GM18519 (cell line): ENCODE data around the gene TEX22.

Experiments
- ATAC-seq: cut with Tn5 transposase; IDR thresholded peaks from one replicate; pipeline ENCODE4 v1.9.1; 2021; ENCODE audit warnings: mild to moderate bottlenecking, moderate library complexity; ENCODE audit not compliant: unreplicated experiment, low FRiP score

The TEX22 gene

DNA sequence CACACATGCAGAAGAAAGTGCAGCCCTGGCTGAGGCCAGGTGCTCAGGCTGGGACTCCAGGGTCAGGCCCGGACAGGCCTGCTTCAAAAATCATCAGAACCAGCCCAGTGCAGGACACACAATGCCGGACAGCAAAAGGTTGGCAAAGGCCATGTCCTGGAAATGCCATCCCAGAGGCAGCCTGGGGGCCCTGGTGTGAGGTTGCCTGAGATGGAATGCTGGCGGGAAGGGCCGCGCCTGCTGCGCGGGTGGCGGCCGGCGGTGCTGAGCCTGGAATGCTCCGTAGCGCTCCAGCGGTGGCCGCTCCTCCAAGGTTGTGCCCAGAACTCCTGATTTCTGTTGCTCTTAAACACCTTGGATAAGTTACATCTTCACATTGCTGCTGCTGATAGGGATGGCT is 54.6 kb downstream of the TEX22 start:
- ATAC-seq, result no peak

DNA sequence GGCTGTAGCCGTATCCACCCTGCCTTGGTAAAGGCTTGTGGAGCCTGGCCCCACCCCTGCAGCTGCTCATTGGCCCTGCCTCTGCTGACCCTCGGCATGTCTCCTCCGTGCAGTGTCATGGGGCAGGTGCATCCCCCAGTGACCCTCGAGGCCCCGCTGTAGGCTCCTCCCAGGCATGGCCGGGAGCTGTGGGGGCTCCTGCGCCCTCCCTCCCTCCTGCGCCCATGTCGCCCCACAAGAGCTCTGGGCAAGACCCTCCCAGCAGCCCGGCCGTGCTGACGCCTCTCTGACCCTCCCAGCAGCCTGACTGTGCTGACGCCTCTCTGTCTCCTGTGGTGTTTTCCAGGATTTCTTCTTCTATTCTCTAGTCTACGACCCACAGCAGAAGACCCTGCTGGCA is 55.5 kb downstream of the TEX22 start:
- no peak for ATAC-seq

DNA sequence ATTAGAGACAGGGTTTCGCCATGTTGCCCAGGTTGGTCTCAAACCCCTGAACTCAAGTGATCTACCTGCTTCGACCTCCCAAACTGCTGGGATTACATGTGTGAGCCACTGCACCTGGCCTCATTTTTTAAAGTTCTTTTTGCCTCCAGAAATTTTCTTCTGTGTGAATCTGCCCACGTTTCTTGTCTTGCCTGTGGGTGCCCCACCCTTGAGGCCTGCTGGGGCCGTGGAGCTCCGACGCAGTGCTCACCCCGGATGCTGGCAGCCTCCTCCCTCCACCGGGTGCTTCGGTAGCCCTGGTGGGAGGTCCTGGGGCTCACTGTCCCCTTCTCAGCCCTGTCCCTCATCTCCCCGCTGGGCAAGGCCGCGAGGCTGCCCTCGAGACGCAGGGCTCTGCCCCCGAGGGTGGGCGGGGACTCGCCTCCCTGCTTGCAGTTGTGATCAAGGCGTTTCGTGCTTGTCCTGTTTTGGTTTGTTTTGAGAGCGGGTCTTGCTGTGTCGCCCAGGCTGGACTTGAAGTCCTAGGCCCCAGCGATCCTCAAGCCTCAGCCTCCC is 56.8 kb downstream of the TEX22 start:
- ATAC-seq, result no peak

DNA sequence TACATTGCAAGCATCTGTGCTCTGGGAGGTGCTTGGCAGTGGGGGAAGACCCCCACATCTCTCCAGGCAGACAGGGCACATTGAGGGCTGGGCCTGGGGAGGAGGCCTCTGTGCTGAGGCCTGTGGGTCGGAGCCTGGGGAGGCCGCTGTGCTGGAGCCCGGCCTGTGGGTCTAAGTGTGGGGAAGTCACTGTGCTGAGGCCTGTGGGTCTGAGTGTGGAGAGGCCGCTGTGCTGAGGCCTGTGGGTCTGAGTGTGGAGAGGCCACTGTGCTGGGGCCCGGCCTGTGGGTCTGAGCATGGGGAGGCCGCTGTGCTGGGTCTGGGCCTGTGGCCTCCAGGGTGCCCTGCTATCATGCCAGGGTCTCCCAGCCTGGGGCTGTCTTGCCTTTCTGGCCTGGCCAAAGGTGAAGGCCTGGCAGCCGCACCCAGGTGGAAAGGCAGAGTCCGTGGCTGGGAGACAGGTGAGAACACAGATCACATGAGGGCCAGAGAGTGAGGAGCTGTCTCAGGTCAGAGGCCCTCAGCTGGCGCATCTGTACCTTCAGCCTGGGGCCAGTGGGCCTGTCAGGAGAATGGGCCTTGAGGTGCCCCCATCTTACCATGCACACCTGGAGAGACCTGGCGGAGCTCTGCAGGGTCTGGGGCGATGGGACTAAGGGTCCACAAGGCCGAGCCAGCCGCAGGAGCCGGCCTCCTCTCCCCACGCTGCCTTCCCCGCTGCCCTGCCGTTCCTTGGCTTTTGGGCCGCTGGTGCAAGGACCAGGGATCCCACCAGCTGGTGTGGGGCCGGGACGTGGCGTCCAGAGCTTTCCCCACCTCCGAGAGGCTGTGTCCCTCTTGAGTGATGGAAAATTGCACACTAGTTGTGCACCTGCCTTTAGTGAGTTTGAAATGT is 57.7 kb downstream of the TEX22 start:
- no peak for ATAC-seq

DNA sequence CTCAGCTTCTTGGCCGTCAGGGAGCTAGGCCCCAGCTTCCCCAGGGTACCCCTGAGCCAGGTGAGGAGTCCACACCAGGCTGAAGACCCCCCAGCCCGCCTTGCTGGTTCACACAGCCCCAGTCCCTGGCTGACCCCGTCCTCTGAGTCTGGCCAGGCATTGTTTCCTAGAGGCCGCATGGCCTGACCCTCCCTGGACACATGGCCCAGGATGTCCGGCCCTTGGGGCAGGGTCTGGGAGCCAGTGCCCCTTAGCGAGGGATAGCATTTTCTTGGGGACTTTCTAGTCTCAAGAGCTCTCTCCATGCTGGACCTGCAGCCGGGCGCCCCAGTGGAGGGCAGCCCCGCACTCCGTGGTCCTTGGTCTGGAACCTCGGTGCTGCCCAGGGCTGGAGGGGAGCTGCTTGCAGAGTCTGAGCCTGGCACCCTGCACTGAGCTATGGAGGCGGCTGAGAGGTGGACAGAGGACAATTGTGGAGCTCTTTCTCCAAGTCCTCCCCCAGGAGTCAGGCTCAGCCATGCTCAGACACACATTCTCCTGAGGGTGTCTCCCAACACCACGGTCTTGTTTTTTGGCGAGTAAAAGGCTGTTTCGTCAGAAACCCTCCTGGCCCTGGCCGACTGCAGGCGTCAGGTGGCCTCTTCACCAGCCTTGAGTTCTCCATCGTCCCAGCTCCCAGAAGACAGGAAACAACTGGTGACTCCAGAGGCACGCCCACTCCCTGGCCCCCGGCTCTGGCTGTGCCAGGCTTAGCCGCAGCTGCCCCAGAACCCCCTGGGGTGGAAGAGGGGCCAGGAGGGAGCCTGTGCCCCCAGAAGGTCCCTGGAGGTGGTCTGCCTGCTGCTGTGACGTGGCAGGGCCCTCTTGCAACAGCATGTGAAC is 58.6 kb downstream of the TEX22 start:
- ATAC-seq, result no peak

DNA sequence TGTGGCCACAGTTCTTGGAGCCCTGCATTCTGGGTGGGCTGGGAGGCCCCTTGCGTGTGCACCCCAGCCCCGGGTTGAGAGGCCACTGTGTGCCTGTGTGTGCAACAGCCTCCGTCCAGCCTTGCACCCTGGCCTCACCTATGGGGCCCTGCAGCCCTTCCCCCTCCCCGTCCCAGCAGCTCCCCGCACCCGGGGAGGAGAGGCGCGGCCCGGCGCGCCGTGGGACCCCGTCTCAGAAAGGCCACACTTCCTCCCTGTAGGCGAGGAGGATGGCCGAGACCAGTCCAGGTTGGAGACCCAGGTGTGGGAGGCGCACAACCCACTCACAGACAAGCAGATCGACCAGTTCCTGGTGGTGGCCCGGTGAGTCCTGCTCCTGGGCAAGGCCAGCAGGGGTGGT is 59.7 kb downstream of the TEX22 start:
- ATAC-seq, result no peak

DNA sequence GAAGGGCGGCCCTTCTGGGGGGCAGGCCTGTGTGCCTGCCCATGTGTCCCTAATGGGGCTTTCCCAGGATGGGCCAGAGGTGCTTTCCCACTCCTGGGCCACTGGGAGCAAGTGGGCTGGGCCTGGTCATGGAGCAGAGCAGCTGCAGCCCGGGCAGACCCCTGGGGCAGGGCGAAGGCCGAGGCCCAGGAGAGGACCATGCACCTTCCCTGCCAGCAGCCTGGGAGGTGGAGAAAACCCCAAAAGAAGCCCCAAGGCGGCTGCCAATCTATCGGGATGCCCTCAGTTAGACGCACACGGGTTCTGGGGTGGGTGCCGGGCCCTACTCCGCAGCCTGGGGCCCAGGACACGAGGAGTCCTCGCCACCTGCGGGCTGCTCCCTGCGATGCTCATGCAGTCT is 60.2 kb downstream of the TEX22 start:
- no peak for ATAC-seq

DNA sequence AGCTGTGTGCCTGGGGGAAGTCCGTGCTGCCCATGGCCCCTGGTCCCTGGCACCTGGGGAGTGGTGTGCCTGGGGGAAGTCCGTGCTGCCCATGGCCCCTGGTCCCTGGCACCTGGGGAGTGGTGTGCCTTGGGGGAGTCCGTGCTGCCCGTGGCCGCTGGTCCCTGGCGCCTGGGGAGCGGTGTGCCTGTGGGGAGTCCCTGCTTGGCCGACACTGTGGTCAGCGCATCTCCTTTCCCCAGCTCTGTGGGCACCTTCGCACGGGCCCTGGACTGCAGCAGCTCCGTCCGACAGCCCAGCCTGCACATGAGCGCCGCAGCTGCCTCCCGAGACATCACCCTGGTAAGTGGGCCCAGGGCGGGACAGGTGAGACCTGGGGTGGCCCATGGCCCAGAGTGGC is 61.8 kb downstream of the TEX22 start:
- ATAC-seq, result no peak

DNA sequence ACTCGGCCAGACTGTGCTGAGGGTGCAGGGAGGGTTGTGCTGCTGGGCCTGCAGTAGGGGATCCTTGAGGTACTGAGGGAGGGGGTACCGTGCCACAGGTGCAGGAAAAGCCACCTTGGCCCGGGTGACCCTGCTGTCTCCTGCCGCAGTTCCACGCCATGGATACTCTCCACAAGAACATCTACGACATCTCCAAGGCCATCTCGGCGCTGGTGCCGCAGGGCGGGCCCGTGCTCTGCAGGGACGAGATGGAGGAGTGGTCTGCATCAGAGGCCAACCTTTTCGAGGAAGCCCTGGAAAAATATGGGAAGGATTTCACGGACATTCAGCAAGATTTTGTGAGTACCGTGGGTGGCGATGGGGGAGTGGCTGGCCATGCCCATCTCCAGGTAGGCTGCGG is 62.3 kb downstream of the TEX22 start:
- no peak for ATAC-seq

DNA sequence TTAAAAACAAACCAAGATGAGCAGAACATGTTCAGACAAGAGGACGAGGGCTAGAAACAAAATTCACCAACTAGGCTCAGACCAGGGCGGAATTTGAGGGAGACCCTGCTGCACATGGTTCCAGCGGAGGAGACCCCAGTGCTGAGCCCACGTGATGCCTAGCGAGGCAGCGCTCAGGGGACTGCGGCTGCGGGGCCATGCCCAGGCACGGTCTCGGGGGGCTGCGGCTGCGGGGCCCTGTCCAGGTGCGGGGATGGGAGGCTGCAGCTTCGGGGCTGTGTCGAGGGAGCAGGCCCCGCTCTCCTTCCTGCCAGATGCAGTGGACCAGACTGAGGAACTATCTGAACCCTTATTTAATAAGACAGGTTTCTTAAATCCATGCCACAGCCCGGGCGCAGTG is 63.6 kb downstream of the TEX22 start:
- no peak for ATAC-seq
